ENCODE measurements around the gene UBL4B.
"Not testable (repeated sequence)": the region's sequence is repeated elsewhere in the genome, so short reads cannot be mapped to it uniquely, and the experiment has no call there.

UBL4B gene

GRCh38 chr1:110112143-110112542 lies at the start of gene UBL4B:
Gene UBL4B, plus strand, starts transcription at chr1:110112443. Its CDS starts 92 bp downstream, at chr1:110112535.
- no peak for DNase-seq (ENCODE audit: low read depth, low spot score)

GRCh38 chr1:110062612-110063011 lies 49.6 kb upstream of the UBL4B start:
- no peak for DNase-seq (ENCODE audit: low read depth, low spot score)

- DNase-seq (ENCODE audit: low read depth, low spot score) = no peak
Observed at GRCh38 chr1:110063781-110064180, 48.5 kb upstream of the UBL4B start.

- no peak for DNase-seq (ENCODE audit: low read depth, low spot score)
Observed at GRCh38 chr1:110064576-110065337, 47.5 kb upstream of the UBL4B start.

- no peak for DNase-seq (ENCODE audit: low read depth, low spot score)
Observed at GRCh38 chr1:110065841-110066240, 46.4 kb upstream of the UBL4B start.

GRCh38 chr1:110067479-110067892 lies 44.8 kb upstream of the UBL4B start:
- no peak for DNase-seq (ENCODE audit: low read depth, low spot score)

- DNase-seq (ENCODE audit: low read depth, low spot score) = no peak
Observed at GRCh38 chr1:110067893-110068645, 44.2 kb upstream of the UBL4B start.

GRCh38 chr1:110068646-110069403 lies 43.4 kb upstream of the UBL4B start:
- DNase-seq (ENCODE audit: low read depth, low spot score) = no peak

- no peak for DNase-seq (ENCODE audit: low read depth, low spot score)
Observed at GRCh38 chr1:110069404-110070281, 42.6 kb upstream of the UBL4B start.

- DNase-seq (ENCODE audit: low read depth, low spot score) = no peak
Observed at GRCh38 chr1:110070282-110070669, 42.0 kb upstream of the UBL4B start.

GRCh38 chr1:110070671-110071242 lies 41.5 kb upstream of the UBL4B start, which contains the start of gene ALX3:
Gene ALX3, minus strand, starts transcription at chr1:110070672. Its CDS starts 60 bp downstream, at chr1:110070612.
- DNase-seq (ENCODE audit: low read depth, low spot score) = no peak

- no peak for DNase-seq (ENCODE audit: low read depth, low spot score)
Observed at GRCh38 chr1:110074166-110074565, 38.1 kb upstream of the UBL4B start.

- no peak for DNase-seq (ENCODE audit: low read depth, low spot score)
Observed at GRCh38 chr1:110076789-110077500, 35.3 kb upstream of the UBL4B start.

- DNase-seq (ENCODE audit: low read depth, low spot score) = not testable (repeated sequence)
Observed at GRCh38 chr1:110079995-110080394, 32.2 kb upstream of the UBL4B start.

GRCh38 chr1:110081061-110081460 lies 31.2 kb upstream of the UBL4B start:
- no peak for DNase-seq (ENCODE audit: low read depth, low spot score)

- no peak for DNase-seq (ENCODE audit: low read depth, low spot score)
Observed at GRCh38 chr1:110082477-110082876, 29.8 kb upstream of the UBL4B start.

- DNase-seq (ENCODE audit: low read depth, low spot score) = no peak
Observed at GRCh38 chr1:110083061-110083865, 29.0 kb upstream of the UBL4B start.

GRCh38 chr1:110083866-110084226 lies 28.4 kb upstream of the UBL4B start:
- DNase-seq (ENCODE audit: low read depth, low spot score) = no peak

Data from activated naive CD8-positive, alpha-beta T cell treated with anti-CD3 and anti-CD28 coated beads, Interleukin-2, amount 50 U/mL, for 16 hours (primary cell).